HG02571 (cell line): ENCODE results near the gene GMDS.

ENCODE experiments used
- ATAC-seq: cut with Tn5 transposase; IDR thresholded peaks from one replicate; pipeline ENCODE4 v1.9.1; 2021; ENCODE audit warnings: mild to moderate bottlenecking, moderate library complexity; ENCODE audit not compliant: unreplicated experiment

GMDS gene

GRCh38 chr6:1622220-1622850 lies 623.1 kb downstream of the GMDS start:
- ATAC-seq: no peak

- no peak for ATAC-seq
Observed at GRCh38 chr6:1621070-1621701, 624.2 kb downstream of the GMDS start.

- ATAC-seq: no peak
Observed at GRCh38 chr6:1620504-1621069, 624.8 kb downstream of the GMDS start.

GRCh38 chr6:1619673-1620503 lies 625.5 kb downstream of the GMDS start:
- ATAC-seq: no peak

GRCh38 chr6:1619098-1619672 lies 626.2 kb downstream of the GMDS start:
- ATAC-seq: no peak

- ATAC-seq: no peak
Observed at GRCh38 chr6:1618311-1619097, 626.9 kb downstream of the GMDS start.

- no peak for ATAC-seq
Observed at GRCh38 chr6:1617466-1618310, 627.7 kb downstream of the GMDS start.

- ATAC-seq: no peak
Observed at GRCh38 chr6:1616701-1617463, 628.5 kb downstream of the GMDS start.

GRCh38 chr6:1615853-1616420 lies 629.5 kb downstream of the GMDS start:
- ATAC-seq: no peak

- no peak for ATAC-seq
Observed at GRCh38 chr6:1615151-1615852, 630.1 kb downstream of the GMDS start.

- no peak for ATAC-seq
Observed at GRCh38 chr6:1614448-1615150, 630.8 kb downstream of the GMDS start.

- no peak for ATAC-seq
Observed at GRCh38 chr6:1613688-1614447, 631.5 kb downstream of the GMDS start.

- no peak for ATAC-seq
Observed at GRCh38 chr6:1613346-1613687, 632.1 kb downstream of the GMDS start.

GRCh38 chr6:1612974-1613306 lies 632.5 kb downstream of the GMDS start:
- no peak for ATAC-seq

GRCh38 chr6:1612299-1612973 lies 633.0 kb downstream of the GMDS start:
- no peak for ATAC-seq

- no peak for ATAC-seq
Observed at GRCh38 chr6:1611572-1612298, 633.7 kb downstream of the GMDS start.
